ENCODE results near the gene ZNF385A.

Gene ZNF385A

DNA sequence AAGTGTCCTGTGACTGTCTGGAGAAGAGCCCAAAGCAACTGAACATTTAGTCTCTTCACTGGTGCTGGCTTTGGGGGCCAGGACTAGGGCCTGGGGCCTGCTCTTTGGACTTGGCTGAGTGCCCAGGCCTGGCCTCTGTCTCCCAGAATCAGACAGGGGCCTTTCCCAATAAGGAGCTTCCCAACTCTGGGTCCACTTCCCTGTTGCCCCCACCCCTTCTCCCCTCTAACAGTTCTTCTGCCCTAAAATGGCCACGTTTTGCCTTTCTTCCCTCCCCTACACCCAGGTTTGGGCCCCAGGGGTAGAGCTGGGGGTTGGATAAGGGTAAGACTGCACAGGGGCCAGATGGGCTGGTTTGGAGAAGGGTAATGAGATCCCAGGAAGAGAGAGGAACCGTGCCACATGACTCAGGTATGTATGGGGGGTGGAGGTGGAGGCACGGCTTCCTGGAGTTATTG is 44.5 kb upstream of the ZNF385A start:
- peaks cover 0 to 64% (median 0%) of the 10 kb centered on the region in 3 experiments for H3K27me3 ChIP-seq (ENCODE audit: control insufficient read depth in 3 of 3, insufficient read depth in 3 of 3, low read depth in 1 of 3, low read length in 3 of 3)
- no peak overlapping the region for H2AK5ac ChIP-seq (ENCODE audit: low read depth, low read length)
- no peak overlapping the region for H2BK120ac ChIP-seq (ENCODE audit: low read depth, low read length)
- peaks cover 0 to 2% of the 10 kb centered on the region in 2 donors for H3K9me3 ChIP-seq (replicated peaks in 1 of 2; ENCODE audit: control insufficient read depth in 2 of 2, insufficient read depth in 1 of 2, low read depth in 1 of 2, low read length in 2 of 2)
- H4K91ac ChIP-seq (ENCODE audit: low read depth, low read length, poor library complexity): no peak overlapping the region
- no peak overlapping the region for H3K4me2 ChIP-seq (ENCODE audit: insufficient read depth, low read length, poor library complexity, severe bottlenecking)
- H3K79me1 ChIP-seq (ENCODE audit: low read depth, low read length): no peaks in the 10 kb centered on the region
- no peak overlapping the region for H3K4me3 ChIP-seq (ENCODE audit: low read length in 2 of 2)
- no peak for DNase-seq (ENCODE audit: low spot score)
- H2AFZ ChIP-seq (ENCODE audit: low read length): no peak overlapping the region
- H3K23ac ChIP-seq (ENCODE audit: low read depth, low read length, poor library complexity): no peak overlapping the region
- no CpG with 5 or more reads among the region's 3 CpGs for WGBS, 2 donors (ENCODE audit: extremely low coverage in 2 of 2, insufficient read length in 2 of 2, insufficient replicate concordance in 1 of 2)
- H3K4me1 ChIP-seq (ENCODE audit: control insufficient read depth in 2 of 2, insufficient read depth in 1 of 2, low read depth in 1 of 2, low read length in 2 of 2): peaks cover 0 to 16% of the 10 kb centered on the region in 2 donors
- H3K9ac ChIP-seq (ENCODE audit: low read depth, low read length, poor library complexity): no peak overlapping the region
- no peak overlapping the region for H2BK5ac ChIP-seq (ENCODE audit: low read length)
- H4K8ac ChIP-seq (ENCODE audit: low read depth, low read length): no peak overlapping the region
- H3K14ac ChIP-seq (ENCODE audit: low read length): no peak overlapping the region
- H3K18ac ChIP-seq (ENCODE audit: low read length): no peak overlapping the region
- H3K4ac ChIP-seq (ENCODE audit: low read length): no peak overlapping the region
- H3K27ac ChIP-seq (replicated peaks; ENCODE audit: low read length): no peak overlapping the region
- no peak overlapping the region for H2BK15ac ChIP-seq (ENCODE audit: low read length)
- H3K36me3 ChIP-seq (replicated peaks in 1 of 2; ENCODE audit: control insufficient read depth in 2 of 2, insufficient read depth in 2 of 2, low read length in 2 of 2): no peaks in the 10 kb centered on the region
- no peak overlapping the region for H2BK12ac ChIP-seq (ENCODE audit: low read length)

GRCh38 chr12:54428050-54429013 is 43.8 kb upstream of the ZNF385A start:
- H3K4ac ChIP-seq (ENCODE audit: low read length): no peak overlapping the region
- no peak overlapping the region for H4K91ac ChIP-seq (ENCODE audit: low read depth, low read length, poor library complexity)
- no peaks in the 10 kb centered on the region for H3K36me3 ChIP-seq (replicated peaks in 1 of 2; ENCODE audit: control insufficient read depth in 2 of 2, insufficient read depth in 2 of 2, low read length in 2 of 2)
- no peak overlapping the region for H2BK5ac ChIP-seq (ENCODE audit: low read length)
- no peak overlapping the region for H3K23ac ChIP-seq (ENCODE audit: low read depth, low read length, poor library complexity)
- H4K8ac ChIP-seq (ENCODE audit: low read depth, low read length): peak overlapping the region; percentile 55
- no peak overlapping the region for H3K4me2 ChIP-seq (ENCODE audit: insufficient read depth, low read length, poor library complexity, severe bottlenecking)
- H2BK15ac ChIP-seq (ENCODE audit: low read length): peak overlapping the region; percentile 78
- H3K27ac ChIP-seq (replicated peaks; ENCODE audit: low read length): no peak overlapping the region
- H3K27me3 ChIP-seq (ENCODE audit: control insufficient read depth in 3 of 3, insufficient read depth in 3 of 3, low read depth in 1 of 3, low read length in 3 of 3): peaks cover 0 to 62% (median 0%) of the 10 kb centered on the region in 3 experiments
- no peak overlapping the region for H2BK120ac ChIP-seq (ENCODE audit: low read depth, low read length)
- no peaks in the 10 kb centered on the region for H3K79me1 ChIP-seq (ENCODE audit: low read depth, low read length)
- no peak for DNase-seq (ENCODE audit: low spot score)
- no CpG with 5 or more reads among the region's 13 CpGs for WGBS, 2 donors (ENCODE audit: extremely low coverage in 2 of 2, insufficient read length in 2 of 2, insufficient replicate concordance in 1 of 2)
- peaks cover 0 to 2% of the 10 kb centered on the region in 2 donors for H3K9me3 ChIP-seq (replicated peaks in 1 of 2; ENCODE audit: control insufficient read depth in 2 of 2, insufficient read depth in 1 of 2, low read depth in 1 of 2, low read length in 2 of 2)
- no peak overlapping the region for H3K9ac ChIP-seq (ENCODE audit: low read depth, low read length, poor library complexity)
- no peak overlapping the region for H2AFZ ChIP-seq (ENCODE audit: low read length)
- H3K4me3 ChIP-seq (ENCODE audit: low read length in 2 of 2): no peak overlapping the region
- peak overlapping the region; percentile 76 for H2BK12ac ChIP-seq (ENCODE audit: low read length)
- peak overlapping the region; percentile 23 for H2AK5ac ChIP-seq (ENCODE audit: low read depth, low read length)
- peaks cover 0 to 16% of the 10 kb centered on the region in 2 donors for H3K4me1 ChIP-seq (ENCODE audit: control insufficient read depth in 2 of 2, insufficient read depth in 1 of 2, low read depth in 1 of 2, low read length in 2 of 2)
- H3K14ac ChIP-seq (ENCODE audit: low read length): no peak overlapping the region
- H3K18ac ChIP-seq (ENCODE audit: low read length): peak overlapping the region; percentile 30

GRCh38 chr12:54427106-54427505 is 42.6 kb upstream of the ZNF385A start:
- H3K9ac ChIP-seq (ENCODE audit: low read depth, low read length, poor library complexity): no peak overlapping the region
- DNase-seq (ENCODE audit: low spot score): no peak

GRCh38 chr12:54426690-54427089 is 42.2 kb upstream of the ZNF385A start:
- Histone ChIP-seq H3K4ac (ENCODE audit: low read length) (no peak overlapping the region), H3K27ac (replicated peaks; ENCODE audit: low read length) (no peak overlapping the region), H3K14ac (ENCODE audit: low read length) (no peak overlapping the region), H3K9me3 (replicated peaks in 1 of 2; ENCODE audit: control insufficient read depth in 2 of 2, insufficient read depth in 1 of 2, low read depth in 1 of 2, low read length in 2 of 2) (peaks cover 0 to 2% of the 10 kb centered on the region in 2 donors), H3K27me3 (ENCODE audit: control insufficient read depth in 3 of 3, insufficient read depth in 3 of 3, low read depth in 1 of 3, low read length in 3 of 3) (peaks cover 0 to 68% (median 0%) of the 10 kb centered on the region in 3 experiments), H3K23ac (ENCODE audit: low read depth, low read length, poor library complexity) (no peak overlapping the region), H3K4me2 (ENCODE audit: insufficient read depth, low read length, poor library complexity, severe bottlenecking) (no peak overlapping the region), H3K18ac (ENCODE audit: low read length) (no peak overlapping the region), H3K79me1 (ENCODE audit: low read depth, low read length) (no peaks in the 10 kb centered on the region), H2AFZ (ENCODE audit: low read length) (no peak overlapping the region), H3K4me3 (ENCODE audit: low read length in 2 of 2) (no peak overlapping the region), H2AK5ac (ENCODE audit: low read depth, low read length) (no peak overlapping the region), H2BK120ac (ENCODE audit: low read depth, low read length) (peak overlapping the region; percentile 5), H3K4me1 (ENCODE audit: control insufficient read depth in 2 of 2, insufficient read depth in 1 of 2, low read depth in 1 of 2, low read length in 2 of 2) (peaks cover 0 to 7% of the 10 kb centered on the region in 2 donors), H2BK12ac (ENCODE audit: low read length) (no peak overlapping the region), H2BK15ac (ENCODE audit: low read length) (no peak overlapping the region), H3K9ac (ENCODE audit: low read depth, low read length, poor library complexity) (no peak overlapping the region), H4K91ac (ENCODE audit: low read depth, low read length, poor library complexity) (no peak overlapping the region), H2BK5ac (ENCODE audit: low read length) (no peak overlapping the region), H3K36me3 (replicated peaks in 1 of 2; ENCODE audit: control insufficient read depth in 2 of 2, insufficient read depth in 2 of 2, low read length in 2 of 2) (no peaks in the 10 kb centered on the region), H4K8ac (ENCODE audit: low read depth, low read length) (no peak overlapping the region)
- WGBS, 2 donors (ENCODE audit: extremely low coverage in 2 of 2, insufficient read length in 2 of 2, insufficient replicate concordance in 1 of 2): no CpG with 5 or more reads among the region's 3 CpGs
- no peak for DNase-seq (ENCODE audit: low spot score)

More at GRCh38 chr12:54427106-54427505, 42.6 kb upstream of the ZNF385A start:
- H2AFZ ChIP-seq (ENCODE audit: low read length): no peak overlapping the region
- H3K27ac ChIP-seq (replicated peaks; ENCODE audit: low read length): no peak overlapping the region
- H3K23ac ChIP-seq (ENCODE audit: low read depth, low read length, poor library complexity): no peak overlapping the region
- no peak overlapping the region for H4K91ac ChIP-seq (ENCODE audit: low read depth, low read length, poor library complexity)
- H3K27me3 ChIP-seq (ENCODE audit: control insufficient read depth in 3 of 3, insufficient read depth in 3 of 3, low read depth in 1 of 3, low read length in 3 of 3): peaks cover 0 to 63% (median 0%) of the 10 kb centered on the region in 3 experiments
- H3K14ac ChIP-seq (ENCODE audit: low read length): no peak overlapping the region
- H3K18ac ChIP-seq (ENCODE audit: low read length): peak overlapping the region; percentile 42
- H4K8ac ChIP-seq (ENCODE audit: low read depth, low read length): no peak overlapping the region
- peaks cover 0 to 10% of the 10 kb centered on the region in 2 donors for H3K4me1 ChIP-seq (ENCODE audit: control insufficient read depth in 2 of 2, insufficient read depth in 1 of 2, low read depth in 1 of 2, low read length in 2 of 2)
- peaks cover 0 to 2% of the 10 kb centered on the region in 2 donors for H3K9me3 ChIP-seq (replicated peaks in 1 of 2; ENCODE audit: control insufficient read depth in 2 of 2, insufficient read depth in 1 of 2, low read depth in 1 of 2, low read length in 2 of 2)
- H3K36me3 ChIP-seq (replicated peaks in 1 of 2; ENCODE audit: control insufficient read depth in 2 of 2, insufficient read depth in 2 of 2, low read length in 2 of 2): no peaks in the 10 kb centered on the region
- no peak overlapping the region for H2BK5ac ChIP-seq (ENCODE audit: low read length)
- H2AK5ac ChIP-seq (ENCODE audit: low read depth, low read length): no peak overlapping the region
- no peak overlapping the region for H2BK15ac ChIP-seq (ENCODE audit: low read length)
- no peak overlapping the region for H3K4me2 ChIP-seq (ENCODE audit: insufficient read depth, low read length, poor library complexity, severe bottlenecking)
- no peak overlapping the region for H3K4me3 ChIP-seq (ENCODE audit: low read length in 2 of 2)
- H2BK120ac ChIP-seq (ENCODE audit: low read depth, low read length): peak overlapping the region; percentile 5
- no peak overlapping the region for H2BK12ac ChIP-seq (ENCODE audit: low read length)
- WGBS, 2 donors (ENCODE audit: extremely low coverage in 2 of 2, insufficient read length in 2 of 2, insufficient replicate concordance in 1 of 2): no CpG with 5 or more reads among the region's 4 CpGs
- H3K79me1 ChIP-seq (ENCODE audit: low read depth, low read length): no peaks in the 10 kb centered on the region
- H3K4ac ChIP-seq (ENCODE audit: low read length): no peak overlapping the region

Data from neuronal stem cell (in vitro differentiated cells).